Measurements from ENCODE around the gene MAP3K8. TPM values are rescaled to one million over a fixed set of nuclear protein-coding genes. Genes with fewer than 3 reads are reported as not detected.

MAP3K8 gene
- total and polyA plus RNA-seq, 9 of the 15 experiments (the other 6 are each of a cell fraction or from before 2014, with no cell fraction given) = 6.9 to 23.6 (median 13.6) TPM

- TF ChIP-seq ZNF316 (IDR thresholded peaks at IDR 0.05) (no peak), NEUROD1 (IDR thresholded peaks at IDR 0.05; ENCODE audit: borderline replicate concordance, low read depth, low read length, partially characterized antibody) (no peak), JUND (IDR thresholded peaks at IDR 0.05; ENCODE audit: borderline replicate concordance, low read depth, low read length) (no peak), JUND (tag; IDR thresholded peaks at IDR 0.05; ENCODE audit: borderline replicate concordance, low read depth, low read length) (no peak), CSDE1 (IDR thresholded peaks at IDR 0.05) (no peak), PRPF4 (IDR thresholded peaks at IDR 0.05; ENCODE audit: insufficient read depth, low read depth, low read length, poor library complexity, severe bottlenecking) (no peak), HMGXB4 (CRISPR knock-in tag; IDR thresholded peaks at IDR 0.05) (no peak), ZNF717 (CRISPR knock-in tag; IDR thresholded peaks at IDR 0.05) (no peak), HNRNPK (IDR thresholded peaks at IDR 0.05; ENCODE audit: low read depth, low read length, poor library complexity, severe bottlenecking) (no peak), ZNF121 (CRISPR knock-in tag; conservative IDR thresholded peaks at IDR 0.05) (no peak), ZNF445 (CRISPR knock-in tag; IDR thresholded peaks at IDR 0.05; ENCODE audit: low read depth) (no peak), KLF6 (CRISPR knock-in tag; IDR thresholded peaks at IDR 0.05; ENCODE audit: borderline replicate concordance) (no peak)
These were observed 47.0 kb upstream of the MAP3K8 start (continued) for GRCh38 chr10:30386801-30387588.
